Panc1 (cell line): ENCODE results near the gene PDXK. TPM values are rescaled to one million over a fixed set of nuclear protein-coding genes. Genes with fewer than 3 reads are reported as not detected.
A peak's percentile ranks its signal among the peaks of the same experiment; 100 is the strongest.

ENCODE experiments used
- ATAC-seq: fragments of 200-7000 bp; cut with Tn5 transposase; 2 replicates; pipeline ENCODE4 v1.9.1; 2020; ENCODE audit warnings: mild to moderate bottlenecking, moderate library complexity
- BruUV-seq: library from RNA; stranded (reverse); fragments of 400-500 nt; replicated peaks from 2 replicates; lab custom pipeline; 2021; lab: Mats Ljungman, UMichigan
- CTCF ChIA-PET: fragments of 300-600 bp; sonication (Branson Sonifier 250); formaldehyde crosslinking; loops from one replicate; lab custom pipeline; 2022; ENCODE audit warnings: antibody characterized with exemption; lab: Charles Lee
- POLR2A ChIA-PET: fragments of 300-600 bp; sonication (Branson Sonifier 250); formaldehyde crosslinking; loops from one replicate; lab custom pipeline; 2022; ENCODE audit warnings: antibody characterized with exemption; lab: Charles Lee
- DNase-seq: peaks from one replicate; pipeline ENCODE4 v3.0.0-alpha.2; 2010; ENCODE audit warnings: low read depth, low spot score
- H3K27ac ChIP-seq: 2 replicates; pipeline ENCODE4 v1.5.1; 2011; ENCODE audit warnings: mild to moderate bottlenecking, low read length, inconsistent platforms
- H3K27me3 ChIP-seq: fragments of 200-500 bp; sonication (Bioruptor generic); 2 replicates; pipeline ENCODE4 v1.6.0; 2014; ENCODE audit warnings: low read length, inconsistent platforms; ENCODE audit not compliant: control insufficient read depth, insufficient read depth
- H3K36me3 ChIP-seq: fragments of 200-500 bp; sonication (Bioruptor generic); 2 replicates; pipeline ENCODE4 v1.5.1; 2014; ENCODE audit warnings: inconsistent platforms, mild to moderate bottlenecking, low read length, moderate library complexity; ENCODE audit not compliant: control insufficient read depth, insufficient read depth
- H3K4me1 ChIP-seq: 2 replicates; pipeline ENCODE4 v1.5.1; 2011; ENCODE audit warnings: inconsistent platforms, mild to moderate bottlenecking, low read length, moderate library complexity; ENCODE audit not compliant: control insufficient read depth, insufficient read depth
- H3K4me3 ChIP-seq, 2 experiments: 2 replicates each; pipeline ENCODE4 v1.5.1; 2011 to 2012; ENCODE audit warnings: low read depth in 2 of 2, low read length in 2 of 2, mild to moderate bottlenecking in 2 of 2, inconsistent platforms in 1 of 2, moderate library complexity in 1 of 2
- H3K9me3 ChIP-seq: fragments of 200-500 bp; sonication (Bioruptor generic); 2 replicates; pipeline ENCODE4 v1.5.1; 2014; ENCODE audit warnings: low read depth, mild to moderate bottlenecking, inconsistent platforms, low read length, moderate library complexity; ENCODE audit not compliant: control insufficient read depth, insufficient read depth
- CTCF ChIP-seq: fragments of 450-650 bp; IDR thresholded peaks from 2 replicates; pipeline ENCODE4 v1.5.1; 2017; ENCODE audit warnings: mild to moderate bottlenecking
- POLR2AphosphoS5 ChIP-seq: IDR thresholded peaks from 2 replicates; pipeline ENCODE4 v1.6.1; 2012; ENCODE audit warnings: mild to moderate bottlenecking, low read depth, low read length, moderate library complexity
- REST ChIP-seq, 2 experiments: IDR thresholded peaks; 2 replicates each; pipeline ENCODE4 v1.6.1; 2011 to 2012; ENCODE audit warnings: low read depth in 2 of 2, control low read depth in 1 of 2, low read length in 1 of 2, mild to moderate bottlenecking in 1 of 2, moderate library complexity in 1 of 2; ENCODE audit not compliant: insufficient read depth in 1 of 2
- SIN3A ChIP-seq: IDR thresholded peaks from 2 replicates; pipeline ENCODE4 v1.6.1; 2012; ENCODE audit warnings: low read depth, mild to moderate bottlenecking, low read length, moderate library complexity, borderline replicate concordance; ENCODE audit not compliant: insufficient read depth
- TCF7L2 ChIP-seq: IDR thresholded peaks from 2 replicates; pipeline ENCODE4 v1.6.1; 2011; ENCODE audit warnings: mild to moderate bottlenecking, low read depth, low read length, inconsistent platforms
- in situ Hi-C: cut with HindIII; loops from 2 replicates; pipeline ENCODE4 v1.10.0; 2016; ENCODE audit warnings: low sequenced_read_pairs, low pct_unique_long_range_greater_than_20kb
- intact Hi-C: fragments of 100-400 bp; cut with micrococcal nuclease; formaldehyde crosslinking; loops from one replicate; pipeline ENCODE4 v1.10.0; 2022; ENCODE audit not compliant: unreplicated experiment
- total RNA-seq: library from RNA; stranded (reverse); gene quantifications from one replicate; pipeline ENCODE4 v1.2.1, GENCODE V29; 2021; ENCODE audit not compliant: unreplicated experiment

The PDXK gene
- total RNA-seq, 1 experiment from 2014 or later, result 184 TPM

- TF ChIP-seq CTCF (no peak), TCF7L2 (no peak), SIN3A (no peak), POLR2AphosphoS5 (no peak), REST (IDR thresholded peaks at IDR 0.05; ENCODE audit: insufficient read depth in 1 of 2, low read depth in 2 of 2, low read length in 1 of 2) (no peak)
These were observed 53.5 kb downstream of the PDXK start for GRCh38 chr21:43772425-43772821.

GRCh38 chr21:43774163-43774562 is 55.2 kb downstream of the PDXK start:
- BruUV-seq, result TSS peak; percentile 92
- ChIA-PET CTCF (no interaction called here), POLR2A (interaction anchor here (0.6 to 0.8 kb wide), 3 partner anchors 41 to 247 kb away, joined by 3 to 4 read pairs (median 4); no protein-coding TSS in a partner anchor)
- no peaks in the 10 kb centered on the region for H3K9me3 ChIP-seq
- no peak for TF ChIP-seq REST (IDR thresholded peaks at IDR 0.05; ENCODE audit: insufficient read depth in 1 of 2, low read depth in 2 of 2, low read length in 1 of 2)
- no peak for TF ChIP-seq POLR2AphosphoS5
- TF ChIP-seq CTCF, result no peak
- no peak for TF ChIP-seq TCF7L2
- no peak for TF ChIP-seq SIN3A
- DNase-seq, result no peak
- in situ Hi-C loops, result no loop called here
- H3K27me3 ChIP-seq, result no peaks in the 10 kb centered on the region
- H3K4me1 ChIP-seq, result peaks cover 15% of the 10 kb centered on the region
- H3K4me3 ChIP-seq, result peak overlapping the region in 1 of 2 experiments; percentile 88; a peak in 2 of 4 replicates
- peaks cover 2% of the 10 kb centered on the region; the same call in 1 of the 2 replicates for H3K36me3 ChIP-seq
- intact Hi-C loops, result no loop called here
- no peak for ATAC-seq
- H3K27ac ChIP-seq, result no peak overlapping the region

More at GRCh38 chr21:43772425-43772821, 53.5 kb downstream of the PDXK start:
- ChIA-PET POLR2A (interaction anchor here (1.0 kb wide), 1 partner anchor 13 kb away, joined by 5 read pairs; no protein-coding TSS in a partner anchor), CTCF (no interaction called here)
- peaks cover 18% of the 10 kb centered on the region for H3K4me1 ChIP-seq
- H3K4me3 ChIP-seq, result no peak overlapping the region
- in situ Hi-C loops (no loop called here), intact Hi-C loops (no loop called here)
- no peaks in the 10 kb centered on the region for H3K9me3 ChIP-seq
- no peaks in the 10 kb centered on the region for H3K27me3 ChIP-seq
- peaks cover 2% of the 10 kb centered on the region; the same call in 1 of the 2 replicates for H3K36me3 ChIP-seq
- H3K27ac ChIP-seq, result no peak overlapping the region
- ATAC-seq, result no peak
- no peak for DNase-seq
- BruUV-seq, result no TSS peak
